GM12865 (cell line): ENCODE results near the gene GJB3.

Source experiments
- DNase-seq: peaks from one replicate; pipeline ENCODE4 v3.0.0; 2010; ENCODE audit warnings: low read depth
- H3K4me3 ChIP-seq: 2 replicates; pipeline ENCODE4 v1.5.1; 2011; ENCODE audit warnings: mild to moderate bottlenecking, low read depth, low read length, control low read depth
- CTCF ChIP-seq: IDR thresholded peaks from 2 replicates; pipeline ENCODE4 v1.5.1; 2011; ENCODE audit warnings: low read length, control low read depth, low read depth, inconsistent platforms; ENCODE audit not compliant: insufficient read depth; ENCODE audit errors: missing control alignments

Gene GJB3

DNA sequence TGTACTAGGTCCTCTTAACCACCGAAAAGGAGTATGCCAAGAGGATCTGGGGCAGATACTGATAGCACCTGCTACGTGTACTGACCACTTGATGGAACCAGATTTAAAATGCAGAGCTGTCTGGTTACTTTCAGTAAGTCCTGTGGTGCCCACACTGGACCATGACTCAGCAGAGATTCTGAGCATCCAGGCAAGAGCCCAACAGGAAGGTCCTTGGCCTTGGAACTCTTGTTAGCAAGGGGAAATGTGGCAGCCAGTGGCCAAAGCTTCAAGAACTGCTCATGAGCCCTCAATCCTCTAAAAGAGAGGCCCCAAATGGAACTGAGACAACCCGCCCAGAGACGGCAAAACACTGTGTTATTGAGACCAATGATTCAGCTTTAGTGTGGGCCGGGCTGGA is 30.4 kb upstream of the GJB3 start:
- DNase-seq = no peak
- no peak for TF ChIP-seq CTCF
- no peak overlapping the region for H3K4me3 ChIP-seq

DNA sequence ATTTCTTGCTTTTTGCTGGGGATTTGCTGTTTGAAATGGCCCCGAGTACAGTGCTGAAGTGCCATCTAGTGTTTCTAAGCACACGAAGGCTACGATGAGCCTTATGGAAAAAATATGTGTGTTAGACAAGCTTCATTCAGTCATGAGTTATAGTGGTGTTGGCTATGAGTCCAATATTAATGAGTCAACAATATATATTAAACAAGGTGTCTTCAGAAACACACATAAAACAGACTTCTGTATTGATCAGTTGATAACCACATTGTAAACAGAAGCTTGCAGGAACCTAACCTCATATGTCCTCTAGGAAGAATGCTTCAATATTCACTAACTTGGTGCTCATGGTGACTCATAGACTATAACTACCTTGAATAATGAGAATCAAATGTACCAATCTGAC is 27.9 kb upstream of the GJB3 start:
- TF ChIP-seq CTCF = no peak
- no peak for DNase-seq
- H3K4me3 ChIP-seq = no peak overlapping the region

GRCh38 chr1:34754964-34755637 is 25.9 kb upstream of the GJB3 start, which contains the start of gene GJB5:
Gene GJB5 (plus strand): TSS chr1:34755047. CDS start chr1:34757331, 2,284 bp downstream.
- DNase-seq = no peak
- no peak within 1 kb of the TSS for H3K4me3 ChIP-seq
- no peak for TF ChIP-seq CTCF

DNA sequence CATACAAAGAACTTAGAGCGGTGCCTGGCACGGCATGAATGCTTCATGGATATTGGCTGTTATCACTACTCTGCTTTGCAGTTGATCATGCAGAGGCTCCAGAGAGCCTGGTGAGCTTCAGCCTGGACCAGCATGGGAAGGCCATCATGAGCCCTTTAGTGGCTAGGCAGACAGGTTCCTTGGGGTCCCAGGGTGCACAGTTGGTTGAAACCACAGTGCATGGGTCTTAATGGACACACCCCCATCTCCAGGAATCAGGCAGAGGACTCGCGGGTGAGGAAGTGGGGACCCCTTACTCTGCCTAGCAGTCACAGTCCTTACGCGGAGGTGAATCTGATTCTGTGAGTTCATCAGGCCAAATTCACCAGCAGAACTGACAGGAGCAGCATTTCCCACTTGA is 25.1 kb upstream of the GJB3 start:
- no peak overlapping the region for H3K4me3 ChIP-seq
- no peak for TF ChIP-seq CTCF
- DNase-seq = no peak

DNA sequence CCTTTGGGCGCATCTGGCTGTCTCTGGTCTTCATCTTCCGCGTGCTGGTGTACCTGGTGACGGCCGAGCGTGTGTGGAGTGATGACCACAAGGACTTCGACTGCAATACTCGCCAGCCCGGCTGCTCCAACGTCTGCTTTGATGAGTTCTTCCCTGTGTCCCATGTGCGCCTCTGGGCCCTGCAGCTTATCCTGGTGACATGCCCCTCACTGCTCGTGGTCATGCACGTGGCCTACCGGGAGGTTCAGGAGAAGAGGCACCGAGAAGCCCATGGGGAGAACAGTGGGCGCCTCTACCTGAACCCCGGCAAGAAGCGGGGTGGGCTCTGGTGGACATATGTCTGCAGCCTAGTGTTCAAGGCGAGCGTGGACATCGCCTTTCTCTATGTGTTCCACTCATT is 23.6 kb upstream of the GJB3 start:
- no peak overlapping the region for H3K4me3 ChIP-seq
- TF ChIP-seq CTCF = no peak
- no peak for DNase-seq

DNA sequence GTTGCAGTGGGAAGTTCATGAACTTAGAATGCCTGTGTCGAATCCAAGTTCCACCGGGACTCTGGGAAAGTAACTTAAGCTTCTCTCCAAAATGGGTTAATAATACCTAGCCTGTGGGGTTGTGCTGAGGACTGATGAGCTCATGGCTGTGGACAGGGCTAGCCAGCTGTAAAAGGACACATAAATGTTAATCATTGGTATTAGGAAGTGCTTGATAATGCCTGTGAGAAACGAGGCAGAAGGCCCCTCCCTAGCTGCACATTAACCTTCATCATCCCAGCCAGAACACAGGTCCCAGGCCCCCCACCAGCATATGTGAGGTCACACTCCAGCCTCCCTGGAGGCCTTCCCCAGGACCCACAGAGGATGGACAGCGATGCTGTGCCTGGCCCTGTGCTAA is 22.3 kb upstream of the GJB3 start:
- no peak overlapping the region for H3K4me3 ChIP-seq
- TF ChIP-seq CTCF = no peak
- DNase-seq = no peak

- no peak within 1 kb of the TSS for H3K4me3 ChIP-seq
- DNase-seq = no peak
- TF ChIP-seq CTCF = no peak
These were observed 21.3 kb upstream of the GJB3 start, which contains the start of gene GJB4 for GRCh38 chr1:34759503-34760357. Gene GJB4 (plus strand): TSS chr1:34759740. CDS start chr1:34761255, 1,515 bp downstream.
